Measurements from ENCODE around the gene RUFY3. TPM values are rescaled to one million over a fixed set of nuclear protein-coding genes. Genes with fewer than 3 reads are reported as not detected.
"Not testable (repeated sequence)": the region's sequence is repeated elsewhere in the genome, so short reads cannot be mapped to it uniquely, and the experiment has no call there.

RUFY3 gene
- total RNA-seq, 1 experiment from 2014 or later, result 32.9 TPM

- intact Hi-C loops (cut with micrococcal nuclease), result no loop called here
- H3K4me2 ChIP-seq (ENCODE audit: low read length), result no peak overlapping the region
- H3K36me3 ChIP-seq (ENCODE audit: control insufficient read depth in 1 of 2, insufficient read depth in 2 of 2, low read length in 2 of 2), result peaks cover 8 to 16% of the 10 kb centered on the region in 2 experiments; a peak in 3 of 4 replicates
- ATAC-seq (no peak), DNase-seq (ENCODE audit: low read depth, low spot score) (no peak)
- no peak overlapping the region for H3K4me3 ChIP-seq (replicated peaks in 1 of 2; ENCODE audit: low read depth in 1 of 2, low read length in 2 of 2)
- RAD21 ChIA-PET (ENCODE audit: low non-redundant PET in 1 of 2, low total read pairs in 2 of 2, uncharacterized antibody in 2 of 2, unreplicated experiment in 2 of 2), result no interaction called here
- H4K20me1 ChIP-seq (ENCODE audit: insufficient read depth), result peaks cover 4% of the 10 kb centered on the region; the same call in 1 of the 2 replicates
- H3K27me3 ChIP-seq (ENCODE audit: insufficient read depth, low read length), result no peaks in the 10 kb centered on the region
- CTCF ChIA-PET, result no interaction called here
- H3K9ac ChIP-seq (ENCODE audit: low read length), result no peak overlapping the region
- H3K9me3 ChIP-seq (ENCODE audit: control insufficient read depth in 1 of 2, insufficient read depth in 1 of 2, low read depth in 1 of 2, low read length in 2 of 2), result no peaks in the 10 kb centered on the region
- no peak overlapping the region for H3K27ac ChIP-seq (ENCODE audit: low read depth, low read length)
- H2AFZ ChIP-seq (ENCODE audit: low read depth, low read length, poor library complexity, severe bottlenecking), result no peak overlapping the region
- H3K79me2 ChIP-seq (ENCODE audit: insufficient read depth, low read length), result peaks cover 42% of the 10 kb centered on the region
- POLR2A ChIA-PET, result no interaction called here
- H3K9me2 ChIP-seq (ENCODE audit: insufficient read depth), result no peaks in the 10 kb centered on the region
- H3K4me1 ChIP-seq (ENCODE audit: control insufficient read depth in 1 of 2, insufficient read depth in 2 of 2, low read length in 2 of 2), result peaks cover 11 to 23% of the 10 kb centered on the region in 2 experiments
- BruUV-seq (replicated peaks), result no TSS peak
- no peak for TF ChIP-seq ELF1 (IDR thresholded peaks at IDR 0.05; ENCODE audit: borderline replicate concordance, low read depth)
- no peak for TF ChIP-seq EZH2 (IDR thresholded peaks at IDR 0.05)
- no peak for TF ChIP-seq MAX (IDR thresholded peaks at IDR 0.05)
- no peak for TF ChIP-seq POLR2A (IDR thresholded peaks at IDR 0.05; ENCODE audit: borderline replicate concordance, extremely low read depth, insufficient read depth, insufficient read length)
- TF ChIP-seq YY1 (IDR thresholded peaks at IDR 0.05; ENCODE audit: extremely low read depth, insufficient replicate concordance, low read depth, low read length), result no peak
Observed at GRCh38 chr4:70691661-70692060, 30.1 kb upstream of the RUFY3 start.

GRCh38 chr4:70694633-70695032, 27.1 kb upstream of the RUFY3 start:
- Histone ChIP-seq H3K79me2 (ENCODE audit: insufficient read depth, low read length) (peaks cover 29% of the 10 kb centered on the region), H3K36me3 (ENCODE audit: control insufficient read depth in 1 of 2, insufficient read depth in 2 of 2, low read length in 2 of 2) (peaks cover 8 to 12% of the 10 kb centered on the region in 2 experiments; a peak in 3 of 4 replicates), H3K4me1 (ENCODE audit: control insufficient read depth in 1 of 2, insufficient read depth in 2 of 2, low read length in 2 of 2) (peaks cover 7 to 14% of the 10 kb centered on the region in 2 experiments)
- RAD21 ChIA-PET (ENCODE audit: low non-redundant PET in 1 of 2, low total read pairs in 2 of 2, uncharacterized antibody in 2 of 2, unreplicated experiment in 2 of 2); intact Hi-C loops (cut with micrococcal nuclease); ATAC-seq; BruUV-seq (replicated peaks); DNase-seq (ENCODE audit: low read depth, low spot score); H2AFZ ChIP-seq (ENCODE audit: low read depth, low read length, poor library complexity, severe bottlenecking); CTCF ChIA-PET; H4K20me1 ChIP-seq (ENCODE audit: insufficient read depth); H3K4me2 ChIP-seq (ENCODE audit: low read length); H3K9ac ChIP-seq (ENCODE audit: low read length); H3K9me3 ChIP-seq (ENCODE audit: control insufficient read depth in 1 of 2, insufficient read depth in 1 of 2, low read depth in 1 of 2, low read length in 2 of 2); H3K4me3 ChIP-seq (replicated peaks in 1 of 2; ENCODE audit: low read depth in 1 of 2, low read length in 2 of 2); H3K27ac ChIP-seq (ENCODE audit: low read depth, low read length); H3K27me3 ChIP-seq (ENCODE audit: insufficient read depth, low read length); H3K9me2 ChIP-seq (ENCODE audit: insufficient read depth): not testable (repeated sequence)
- POLR2A ChIA-PET, result interaction anchor here (2.4 kb wide), 1 partner anchor 9 kb away, joined by 11 read pairs; no protein-coding TSS in a partner anchor

GRCh38 chr4:70698435-70698834, 23.3 kb upstream of the RUFY3 start:
- BruUV-seq (replicated peaks); H3K36me3 ChIP-seq (ENCODE audit: control insufficient read depth in 1 of 2, insufficient read depth in 2 of 2, low read length in 2 of 2); RAD21 ChIA-PET (ENCODE audit: low non-redundant PET in 1 of 2, low total read pairs in 2 of 2, uncharacterized antibody in 2 of 2, unreplicated experiment in 2 of 2); H3K27ac ChIP-seq (ENCODE audit: low read depth, low read length); H3K27me3 ChIP-seq (ENCODE audit: insufficient read depth, low read length); H2AFZ ChIP-seq (ENCODE audit: low read depth, low read length, poor library complexity, severe bottlenecking); ATAC-seq; H4K20me1 ChIP-seq (ENCODE audit: insufficient read depth); H3K4me2 ChIP-seq (ENCODE audit: low read length); H3K4me3 ChIP-seq (replicated peaks in 1 of 2; ENCODE audit: low read depth in 1 of 2, low read length in 2 of 2); POLR2A ChIA-PET; H3K9me2 ChIP-seq (ENCODE audit: insufficient read depth); H3K9me3 ChIP-seq (ENCODE audit: control insufficient read depth in 1 of 2, insufficient read depth in 1 of 2, low read depth in 1 of 2, low read length in 2 of 2); DNase-seq (ENCODE audit: low read depth, low spot score); intact Hi-C loops (cut with micrococcal nuclease); CTCF ChIA-PET; H3K79me2 ChIP-seq (ENCODE audit: insufficient read depth, low read length); H3K9ac ChIP-seq (ENCODE audit: low read length): not testable (repeated sequence)
- H3K4me1 ChIP-seq (ENCODE audit: control insufficient read depth in 1 of 2, insufficient read depth in 2 of 2, low read length in 2 of 2), result peaks cover 9 to 14% of the 10 kb centered on the region in 2 experiments

Data from HCT116 (cell line).